Stimulated activated CD4-positive, alpha-beta T cell treated with anti-CD3 and anti-CD28 coated beads, TNF-alpha, amount 100 ng/mL, for 24 hours (primary cell): ENCODE results near the gene TLK2.
"Not testable (repeated sequence)": the region's sequence is repeated elsewhere in the genome, so short reads cannot be mapped to it uniquely, and the experiment has no call there.

ENCODE experiments used
- DNase-seq, 3 experiments: peaks; one replicate each; pipeline ENCODE4 v3.0.0-alpha.2; 2020; ENCODE audit warnings: low read depth in 3 of 3

TLK2 gene

GRCh38 chr17:62601471-62601870 lies 122.8 kb downstream of the TLK2 start:
- DNase-seq, result no peak

GRCh38 chr17:62603783-62604182 lies 125.2 kb downstream of the TLK2 start:
- not testable (repeated sequence) for DNase-seq

- no peak for DNase-seq
Observed at GRCh38 chr17:62605588-62605987, 127.0 kb downstream of the TLK2 start.

- no peak for DNase-seq
Observed at GRCh38 chr17:62611292-62611691, 132.7 kb downstream of the TLK2 start.

GRCh38 chr17:62611728-62612127 lies 133.1 kb downstream of the TLK2 start:
- no peak for DNase-seq

GRCh38 chr17:62612289-62612688 lies 133.7 kb downstream of the TLK2 start:
- DNase-seq, result not testable (repeated sequence)

- not testable (repeated sequence) for DNase-seq
Observed at GRCh38 chr17:62613095-62613494, 134.5 kb downstream of the TLK2 start.

GRCh38 chr17:62614142-62614541 lies 135.5 kb downstream of the TLK2 start:
- no peak for DNase-seq

- no peak for DNase-seq
Observed at GRCh38 chr17:62615503-62615902, 136.9 kb downstream of the TLK2 start.

GRCh38 chr17:62616993-62617893 lies 138.6 kb downstream of the TLK2 start:
- DNase-seq, result no peak

GRCh38 chr17:62617894-62618472 lies 139.4 kb downstream of the TLK2 start:
- no peak for DNase-seq

GRCh38 chr17:62618647-62619416 lies 140.2 kb downstream of the TLK2 start:
- no peak for DNase-seq

- DNase-seq, result no peak
Observed at GRCh38 chr17:62619417-62620155, 141.0 kb downstream of the TLK2 start.

GRCh38 chr17:62621223-62621622 lies 142.6 kb downstream of the TLK2 start:
- no peak for DNase-seq

GRCh38 chr17:62625184-62625869 lies 146.7 kb downstream of the TLK2 start:
- no peak for DNase-seq

GRCh38 chr17:62625870-62626200 lies 147.2 kb downstream of the TLK2 start:
- DNase-seq, result no peak

GRCh38 chr17:62626719-62627218 lies 148.1 kb downstream of the TLK2 start:
- DNase-seq, result peak in 1 of 3 experiments; percentile 11

- DNase-seq, result peak in 1 of 3 experiments; percentile 71
Observed at GRCh38 chr17:62627219-62627903, 148.7 kb downstream of the TLK2 start, which contains the start of gene MRC2. TSS of gene MRC2 (plus strand) at chr17:62627670. CDS start at chr17:62627803, 133 bp downstream.

- DNase-seq, result peak in 1 of 3 experiments; percentile 56
Observed at GRCh38 chr17:62627904-62628633, 149.4 kb downstream of the TLK2 start.
